H1 (cell line): ENCODE measurements around the gene ARHGAP32. TPM values are rescaled to one million over a fixed set of nuclear protein-coding genes. Genes with fewer than 3 reads are reported as not detected.

ENCODE experiments used
- polyA plus RNA-seq, 7 experiments: library from polyadenylated mRNA; depleted of rRNA in 3 of 7; stranded (reverse) in 5 of 7; unstranded in 2 of 7; fragments of >200 nt in 5 of 7; fragments of 200-250 nt in 2 of 7; gene quantifications; 1 replicate in 5 of 7; 2 replicates in 1 of 7; 4 replicates in 1 of 7; pipeline versions ENCODE4 v1.2.1 to v1.2.3, GENCODE V29; 2011 to 2013; ENCODE audit warnings: missing spikeins in 2 of 7, mixed read lengths in 2 of 7
- total RNA-seq: library from RNA; stranded (reverse); fragmentation: NEBNext Ultra II Directional; extraction: Animal tissue kit (Norgen Biotek cat#: 25700); gene quantifications from 2 replicates; pipeline ENCODE4 v1.2.1, GENCODE V29; 2021
- TF ChIP-seq, protein P1 (sequence below): fragments of 300-600 bp; sonication (generic); IDR thresholded peaks from 2 replicates; pipeline ENCODE4 v1.7.1; 2012; ENCODE audit warnings: low read length, moderate library complexity, mild to moderate bottlenecking, inconsistent platforms; ENCODE audit not compliant: insufficient replicate concordance

ARHGAP32 gene
- total and polyA plus RNA-seq, 2 of the 8 experiments (the other 6 are each of a cell fraction or from before 2014, with no cell fraction given) = 13.7 to 30.0 TPM

DNA sequence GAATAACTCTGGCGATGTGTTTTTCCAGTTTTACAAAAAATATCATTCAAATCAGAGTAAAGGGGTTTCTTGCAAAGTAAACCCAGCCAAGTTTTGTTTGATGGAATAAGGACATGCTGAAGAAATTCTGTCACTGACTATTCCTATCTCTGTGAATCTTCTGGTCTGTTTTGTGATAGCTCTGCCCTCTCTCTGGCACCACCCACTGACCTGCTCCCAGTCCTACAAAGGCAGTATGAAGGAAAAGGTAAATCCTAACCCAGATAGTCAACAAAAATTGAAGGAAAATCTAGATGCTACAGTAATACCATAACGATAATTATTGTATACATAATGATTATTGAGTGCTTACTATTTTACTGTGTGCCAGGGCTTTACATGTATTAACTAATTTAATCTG, 173.1 kb downstream of the ARHGAP32 start (continued):
- TF ChIP-seq, protein P1, sequence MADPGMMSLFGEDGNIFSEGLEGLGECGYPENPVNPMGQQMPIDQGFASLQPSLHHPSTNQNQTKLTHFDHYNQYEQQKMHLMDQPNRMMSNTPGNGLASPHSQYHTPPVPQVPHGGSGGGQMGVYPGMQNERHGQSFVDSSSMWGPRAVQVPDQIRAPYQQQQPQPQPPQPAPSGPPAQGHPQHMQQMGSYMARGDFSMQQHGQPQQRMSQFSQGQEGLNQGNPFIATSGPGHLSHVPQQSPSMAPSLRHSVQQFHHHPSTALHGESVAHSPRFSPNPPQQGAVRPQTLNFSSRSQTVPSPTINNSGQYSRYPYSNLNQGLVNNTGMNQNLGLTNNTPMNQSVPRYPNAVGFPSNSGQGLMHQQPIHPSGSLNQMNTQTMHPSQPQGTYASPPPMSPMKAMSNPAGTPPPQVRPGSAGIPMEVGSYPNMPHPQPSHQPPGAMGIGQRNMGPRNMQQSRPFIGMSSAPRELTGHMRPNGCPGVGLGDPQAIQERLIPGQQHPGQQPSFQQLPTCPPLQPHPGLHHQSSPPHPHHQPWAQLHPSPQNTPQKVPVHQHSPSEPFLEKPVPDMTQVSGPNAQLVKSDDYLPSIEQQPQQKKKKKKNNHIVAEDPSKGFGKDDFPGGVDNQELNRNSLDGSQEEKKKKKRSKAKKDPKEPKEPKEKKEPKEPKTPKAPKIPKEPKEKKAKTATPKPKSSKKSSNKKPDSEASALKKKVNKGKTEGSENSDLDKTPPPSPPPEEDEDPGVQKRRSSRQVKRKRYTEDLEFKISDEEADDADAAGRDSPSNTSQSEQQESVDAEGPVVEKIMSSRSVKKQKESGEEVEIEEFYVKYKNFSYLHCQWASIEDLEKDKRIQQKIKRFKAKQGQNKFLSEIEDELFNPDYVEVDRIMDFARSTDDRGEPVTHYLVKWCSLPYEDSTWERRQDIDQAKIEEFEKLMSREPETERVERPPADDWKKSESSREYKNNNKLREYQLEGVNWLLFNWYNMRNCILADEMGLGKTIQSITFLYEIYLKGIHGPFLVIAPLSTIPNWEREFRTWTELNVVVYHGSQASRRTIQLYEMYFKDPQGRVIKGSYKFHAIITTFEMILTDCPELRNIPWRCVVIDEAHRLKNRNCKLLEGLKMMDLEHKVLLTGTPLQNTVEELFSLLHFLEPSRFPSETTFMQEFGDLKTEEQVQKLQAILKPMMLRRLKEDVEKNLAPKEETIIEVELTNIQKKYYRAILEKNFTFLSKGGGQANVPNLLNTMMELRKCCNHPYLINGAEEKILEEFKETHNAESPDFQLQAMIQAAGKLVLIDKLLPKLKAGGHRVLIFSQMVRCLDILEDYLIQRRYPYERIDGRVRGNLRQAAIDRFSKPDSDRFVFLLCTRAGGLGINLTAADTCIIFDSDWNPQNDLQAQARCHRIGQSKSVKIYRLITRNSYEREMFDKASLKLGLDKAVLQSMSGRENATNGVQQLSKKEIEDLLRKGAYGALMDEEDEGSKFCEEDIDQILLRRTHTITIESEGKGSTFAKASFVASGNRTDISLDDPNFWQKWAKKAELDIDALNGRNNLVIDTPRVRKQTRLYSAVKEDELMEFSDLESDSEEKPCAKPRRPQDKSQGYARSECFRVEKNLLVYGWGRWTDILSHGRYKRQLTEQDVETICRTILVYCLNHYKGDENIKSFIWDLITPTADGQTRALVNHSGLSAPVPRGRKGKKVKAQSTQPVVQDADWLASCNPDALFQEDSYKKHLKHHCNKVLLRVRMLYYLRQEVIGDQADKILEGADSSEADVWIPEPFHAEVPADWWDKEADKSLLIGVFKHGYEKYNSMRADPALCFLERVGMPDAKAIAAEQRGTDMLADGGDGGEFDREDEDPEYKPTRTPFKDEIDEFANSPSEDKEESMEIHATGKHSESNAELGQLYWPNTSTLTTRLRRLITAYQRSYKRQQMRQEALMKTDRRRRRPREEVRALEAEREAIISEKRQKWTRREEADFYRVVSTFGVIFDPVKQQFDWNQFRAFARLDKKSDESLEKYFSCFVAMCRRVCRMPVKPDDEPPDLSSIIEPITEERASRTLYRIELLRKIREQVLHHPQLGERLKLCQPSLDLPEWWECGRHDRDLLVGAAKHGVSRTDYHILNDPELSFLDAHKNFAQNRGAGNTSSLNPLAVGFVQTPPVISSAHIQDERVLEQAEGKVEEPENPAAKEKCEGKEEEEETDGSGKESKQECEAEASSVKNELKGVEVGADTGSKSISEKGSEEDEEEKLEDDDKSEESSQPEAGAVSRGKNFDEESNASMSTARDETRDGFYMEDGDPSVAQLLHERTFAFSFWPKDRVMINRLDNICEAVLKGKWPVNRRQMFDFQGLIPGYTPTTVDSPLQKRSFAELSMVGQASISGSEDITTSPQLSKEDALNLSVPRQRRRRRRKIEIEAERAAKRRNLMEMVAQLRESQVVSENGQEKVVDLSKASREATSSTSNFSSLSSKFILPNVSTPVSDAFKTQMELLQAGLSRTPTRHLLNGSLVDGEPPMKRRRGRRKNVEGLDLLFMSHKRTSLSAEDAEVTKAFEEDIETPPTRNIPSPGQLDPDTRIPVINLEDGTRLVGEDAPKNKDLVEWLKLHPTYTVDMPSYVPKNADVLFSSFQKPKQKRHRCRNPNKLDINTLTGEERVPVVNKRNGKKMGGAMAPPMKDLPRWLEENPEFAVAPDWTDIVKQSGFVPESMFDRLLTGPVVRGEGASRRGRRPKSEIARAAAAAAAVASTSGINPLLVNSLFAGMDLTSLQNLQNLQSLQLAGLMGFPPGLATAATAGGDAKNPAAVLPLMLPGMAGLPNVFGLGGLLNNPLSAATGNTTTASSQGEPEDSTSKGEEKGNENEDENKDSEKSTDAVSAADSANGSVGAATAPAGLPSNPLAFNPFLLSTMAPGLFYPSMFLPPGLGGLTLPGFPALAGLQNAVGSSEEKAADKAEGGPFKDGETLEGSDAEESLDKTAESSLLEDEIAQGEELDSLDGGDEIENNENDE = no peak
- TF ChIP-seq, all 59 proteins: peak for 1
